Stimulated activated CD4-positive, alpha-beta T cell treated with anti-CD3 and anti-CD28 coated beads, Interleukin-4, amount 100 ng/mL, for 24 hours (primary cell): ENCODE results near the gene STYXL1.

Experiments used
- DNase-seq: peaks from one replicate; pipeline ENCODE4 v3.0.0-alpha.2; 2020

Gene STYXL1

DNA sequence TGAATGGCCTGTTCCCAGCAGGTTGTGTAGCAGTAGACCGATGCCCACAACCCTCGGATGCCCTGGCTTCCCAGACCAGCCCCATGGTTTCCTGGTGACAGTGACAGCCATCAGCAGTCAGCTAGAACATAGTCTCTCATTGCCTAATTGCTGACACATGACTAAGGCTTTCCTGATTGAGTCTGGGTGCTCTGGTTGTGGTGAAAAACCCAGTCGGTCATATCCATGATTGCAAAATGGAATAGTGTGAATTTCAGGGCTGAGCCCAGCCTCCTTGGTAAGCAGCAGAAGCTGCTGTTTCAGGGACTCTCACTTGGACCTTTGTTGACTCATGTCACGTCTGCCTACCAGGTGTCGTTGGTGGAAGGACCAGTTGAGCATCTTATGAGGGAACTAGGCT is 96.3 kb downstream of the STYXL1 start:
- no peak for DNase-seq

DNA sequence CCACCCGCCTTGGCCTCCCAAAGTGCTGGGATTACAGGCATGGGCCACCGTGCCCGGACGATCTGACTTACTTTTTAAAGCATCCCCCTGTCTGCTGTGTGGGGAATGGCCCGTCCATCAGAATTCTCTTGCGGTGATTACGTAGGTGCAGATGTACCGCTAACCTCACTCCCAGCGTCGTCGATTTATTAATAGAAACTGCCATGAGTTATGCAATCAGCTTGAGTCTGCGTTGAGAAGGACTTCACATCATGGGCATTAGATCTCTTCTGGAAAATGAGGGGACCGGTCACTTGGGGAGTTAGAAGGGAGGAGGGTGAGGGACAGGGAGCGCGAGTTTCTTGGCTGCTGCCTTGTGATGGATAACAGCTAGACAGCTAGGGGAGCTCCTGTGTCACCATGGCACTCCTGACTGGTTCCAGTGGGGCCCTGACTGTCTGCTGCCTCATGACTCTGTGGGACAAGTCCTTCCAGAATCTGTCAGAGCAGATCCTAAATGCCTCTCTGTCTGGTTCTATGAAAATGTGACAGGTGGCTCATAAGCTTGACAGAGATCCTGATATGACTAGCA is 97.6 kb downstream of the STYXL1 start:
- no peak for DNase-seq

- no peak for DNase-seq
These were observed 99.6 kb downstream of the STYXL1 start for GRCh38 chr7:75948179-75948578.
